NB4 (cell line): ENCODE results near the gene FBXO2.

Experiments used
- CTCF ChIP-seq: IDR thresholded peaks from one replicate; pipeline ENCODE4 v1.5.1; 2012; ENCODE audit warnings: low read depth, low read length
- MAX ChIP-seq: IDR thresholded peaks from 2 replicates; pipeline ENCODE4 v1.6.1; 2011; ENCODE audit warnings: low read depth, low read length
- MYC ChIP-seq: IDR thresholded peaks from 2 replicates; pipeline ENCODE4 v1.6.1; 2011; ENCODE audit warnings: low read depth, low read length
- POLR2A ChIP-seq: IDR thresholded peaks from 2 replicates; pipeline ENCODE4 v1.6.1; 2011; ENCODE audit warnings: mild to moderate bottlenecking; ENCODE audit not compliant: insufficient read length; ENCODE audit errors: extremely low read depth

GRCh38 chr1:11628767-11629166 is 25.5 kb downstream of the FBXO2 start:
- TF ChIP-seq MYC: no peak
- no peak for TF ChIP-seq CTCF
- no peak for TF ChIP-seq POLR2A
- TF ChIP-seq MAX: no peak
